HEK293 (cell line): Measurements from ENCODE around the gene BYSL.

ENCODE experiments used
- CTCF ChIA-PET: fragments of 350-600 bp; formaldehyde crosslinking; extraction: SDS; loops from one replicate; lab custom pipeline; 2021; ENCODE audit warnings: antibody characterized with exemption; lab: Yijun Ruan, JAX
- POLR2A ChIA-PET: fragments of 300-600 bp; formaldehyde crosslinking; extraction: SDS; loops from one replicate; lab custom pipeline; 2020; ENCODE audit warnings: antibody characterized with exemption, inconsistent platforms; lab: Yijun Ruan, JAX
- H3K27ac ChIP-seq: fragments of 200-500 bp; sonication (Bioruptor generic); 2 replicates; pipeline ENCODE4 v1.5.1; 2014; ENCODE audit warnings: low read depth, low read length, control low read depth, inconsistent platforms; ENCODE audit errors: extremely low read depth
- H3K36me3 ChIP-seq, 2 experiments: fragments of 200-500 bp in 1 of 2; sonication (Bioruptor generic) in 1 of 2; 1 replicate in 1 of 2; 2 replicates in 1 of 2; pipeline ENCODE4 v1.5.1; 2014 to 2017; ENCODE audit warnings: inconsistent platforms in 2 of 2, low read length in 2 of 2; ENCODE audit not compliant: control insufficient read depth in 2 of 2, insufficient read depth in 1 of 2
- H3K4me1 ChIP-seq: fragments of 200-500 bp; sonication (Bioruptor generic); 2 replicates; pipeline ENCODE4 v1.5.1; 2014; ENCODE audit warnings: mild to moderate bottlenecking, low read length, inconsistent platforms; ENCODE audit not compliant: control insufficient read depth, insufficient read depth
- H3K4me3 ChIP-seq: 2 replicates; pipeline ENCODE4 v1.5.1; 2011; ENCODE audit warnings: low read depth, mild to moderate bottlenecking, control low read depth, low read length, moderate library complexity
- H3K9me3 ChIP-seq: fragments of 200-500 bp; sonication (Bioruptor generic); 2 replicates; pipeline ENCODE4 v1.5.1; 2014; ENCODE audit warnings: low read depth, low read length, inconsistent platforms; ENCODE audit not compliant: control insufficient read depth, insufficient read depth
- ZNF366 ChIP-seq: fragments of 450-650 bp; formaldehyde crosslinking; conservative IDR thresholded peaks from 2 replicates; pipeline ENCODE4 v1.5.1; 2016; ENCODE audit warnings: missing biosample characterization, missing genetic modification characterization
- ZNF37A ChIP-seq: fragments of 450-650 bp; IDR thresholded peaks from 2 replicates; pipeline ENCODE4 v1.5.1; 2018; ENCODE audit warnings: missing biosample characterization, missing genetic modification characterization
- ZNF394 ChIP-seq: fragments of 450-650 bp; formaldehyde crosslinking; IDR thresholded peaks from 2 replicates; pipeline ENCODE4 v1.5.1; 2016; ENCODE audit warnings: missing biosample characterization, missing genetic modification characterization, mild to moderate bottlenecking, moderate library complexity, borderline replicate concordance
- ZNF433 ChIP-seq: fragments of 450-650 bp; formaldehyde crosslinking; IDR thresholded peaks from 2 replicates; pipeline ENCODE4 v1.5.1; 2016; ENCODE audit warnings: missing biosample characterization, missing genetic modification characterization, low read depth
- ZNF501 ChIP-seq: fragments of 450-650 bp; formaldehyde crosslinking; IDR thresholded peaks from 2 replicates; pipeline ENCODE4 v1.5.1; 2016; ENCODE audit warnings: missing biosample characterization, missing genetic modification characterization
- ZNF510 ChIP-seq: fragments of 450-650 bp; formaldehyde crosslinking; IDR thresholded peaks from 2 replicates; pipeline ENCODE4 v1.5.1; 2018; ENCODE audit warnings: mild to moderate bottlenecking, missing genetic modification characterization, missing biosample characterization; ENCODE audit not compliant: insufficient replicate concordance
- ZNF677 ChIP-seq: fragments of 450-650 bp; IDR thresholded peaks from 2 replicates; pipeline ENCODE4 v1.5.0; 2018; ENCODE audit warnings: missing biosample characterization, mild to moderate bottlenecking, missing genetic modification characterization, moderate library complexity
- ZNF768 ChIP-seq: fragments of 450-650 bp; formaldehyde crosslinking; IDR thresholded peaks from 2 replicates; pipeline ENCODE4 v1.5.1; 2018; ENCODE audit warnings: missing biosample characterization, mild to moderate bottlenecking, missing genetic modification characterization
- ZSCAN16 ChIP-seq: fragments of 450-650 bp; formaldehyde crosslinking; IDR thresholded peaks from 2 replicates; pipeline ENCODE4 v1.5.1; 2016; ENCODE audit warnings: missing biosample characterization, missing genetic modification characterization
- TF ChIP-seq, protein P1 (sequence below): fragments of 450-650 bp; formaldehyde crosslinking; IDR thresholded peaks from 2 replicates; pipeline ENCODE4; 2016; ENCODE audit warnings: missing biosample characterization, missing genetic modification characterization
- TF ChIP-seq, protein P2 (sequence below): fragments of 450-650 bp; formaldehyde crosslinking; IDR thresholded peaks from 2 replicates; pipeline ENCODE4 v1.5.1; 2016; ENCODE audit warnings: missing biosample characterization, missing genetic modification characterization, low read depth
- TF ChIP-seq, protein P3 (sequence below): fragments of 450-650 bp; formaldehyde crosslinking; conservative IDR thresholded peaks from 2 replicates; pipeline ENCODE4 v1.5.1; 2016; ENCODE audit warnings: low read depth, missing biosample characterization, missing genetic modification characterization
- TF ChIP-seq, protein P4 (sequence below): fragments of 450-650 bp; IDR thresholded peaks from 2 replicates; pipeline ENCODE4 v1.5.1; 2018; ENCODE audit warnings: missing biosample characterization, missing genetic modification characterization
- TF ChIP-seq, protein P5 (sequence below): fragments of 450-650 bp; formaldehyde crosslinking; IDR thresholded peaks from 2 replicates; pipeline ENCODE4 v1.5.1; 2016; ENCODE audit warnings: missing biosample characterization, missing genetic modification characterization, borderline replicate concordance
- TF ChIP-seq, protein P6 (sequence below): fragments of 450-650 bp; formaldehyde crosslinking; IDR thresholded peaks from 2 replicates; pipeline ENCODE4 v1.5.1; 2016; ENCODE audit warnings: missing biosample characterization, missing genetic modification characterization
- TF ChIP-seq, protein P7 (sequence below): fragments of 450-650 bp; formaldehyde crosslinking; IDR thresholded peaks from 2 replicates; pipeline ENCODE4 v1.5.1; 2016; ENCODE audit warnings: missing biosample characterization, missing genetic modification characterization, low read depth
- TF ChIP-seq, protein P8 (sequence below): fragments of 450-650 bp; formaldehyde crosslinking; IDR thresholded peaks from 2 replicates; pipeline ENCODE4 v1.5.1; 2016; ENCODE audit warnings: missing biosample characterization, missing genetic modification characterization

Gene BYSL

DNA sequence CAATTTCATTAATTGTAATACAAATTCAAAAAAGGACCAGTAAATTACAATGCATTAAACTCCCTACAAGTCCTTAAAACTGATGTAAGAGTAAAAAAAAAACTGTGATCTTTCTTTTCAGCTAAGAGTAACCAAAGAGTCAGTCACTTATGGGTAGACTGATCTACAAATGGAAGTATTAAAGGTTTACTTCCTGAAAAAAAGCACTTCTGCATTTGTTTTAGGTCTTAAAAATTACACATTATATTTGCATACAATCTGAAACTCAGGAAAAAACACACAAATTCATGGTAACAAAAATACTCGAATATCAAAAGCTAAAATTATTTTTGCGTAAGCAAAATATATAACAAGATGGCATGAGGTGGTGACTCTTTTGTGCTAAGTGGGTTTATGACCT, 49.6 kb upstream of the BYSL start:
- TF ChIP-seq ZNF433 = no peak
- TF ChIP-seq, protein P1, sequence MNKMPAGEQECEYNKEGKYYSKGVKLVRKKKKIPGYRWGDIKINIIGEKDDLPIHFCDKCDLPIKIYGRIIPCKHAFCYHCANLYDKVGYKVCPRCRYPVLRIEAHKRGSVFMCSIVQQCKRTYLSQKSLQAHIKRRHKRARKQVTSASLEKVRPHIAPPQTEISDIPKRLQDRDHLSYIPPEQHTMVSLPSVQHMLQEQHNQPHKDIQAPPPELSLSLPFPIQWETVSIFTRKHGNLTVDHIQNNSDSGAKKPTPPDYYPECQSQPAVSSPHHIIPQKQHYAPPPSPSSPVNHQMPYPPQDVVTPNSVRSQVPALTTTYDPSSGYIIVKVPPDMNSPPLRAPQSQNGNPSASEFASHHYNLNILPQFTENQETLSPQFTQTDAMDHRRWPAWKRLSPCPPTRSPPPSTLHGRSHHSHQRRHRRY (tag by site-specific recombination) = no peak
- TF ChIP-seq ZNF37A (tag by site-specific recombination) = no peak
- TF ChIP-seq ZNF768 (tag by site-specific recombination) = no peak
- TF ChIP-seq, protein P2, sequence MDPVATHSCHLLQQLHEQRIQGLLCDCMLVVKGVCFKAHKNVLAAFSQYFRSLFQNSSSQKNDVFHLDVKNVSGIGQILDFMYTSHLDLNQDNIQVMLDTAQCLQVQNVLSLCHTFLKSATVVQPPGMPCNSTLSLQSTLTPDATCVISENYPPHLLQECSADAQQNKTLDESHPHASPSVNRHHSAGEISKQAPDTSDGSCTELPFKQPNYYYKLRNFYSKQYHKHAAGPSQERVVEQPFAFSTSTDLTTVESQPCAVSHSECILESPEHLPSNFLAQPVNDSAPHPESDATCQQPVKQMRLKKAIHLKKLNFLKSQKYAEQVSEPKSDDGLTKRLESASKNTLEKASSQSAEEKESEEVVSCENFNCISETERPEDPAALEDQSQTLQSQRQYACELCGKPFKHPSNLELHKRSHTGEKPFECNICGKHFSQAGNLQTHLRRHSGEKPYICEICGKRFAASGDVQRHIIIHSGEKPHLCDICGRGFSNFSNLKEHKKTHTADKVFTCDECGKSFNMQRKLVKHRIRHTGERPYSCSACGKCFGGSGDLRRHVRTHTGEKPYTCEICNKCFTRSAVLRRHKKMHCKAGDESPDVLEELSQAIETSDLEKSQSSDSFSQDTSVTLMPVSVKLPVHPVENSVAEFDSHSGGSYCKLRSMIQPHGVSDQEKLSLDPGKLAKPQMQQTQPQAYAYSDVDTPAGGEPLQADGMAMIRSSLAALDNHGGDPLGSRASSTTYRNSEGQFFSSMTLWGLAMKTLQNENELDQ (tag by site-specific recombination) = no peak
- TF ChIP-seq, protein P3, sequence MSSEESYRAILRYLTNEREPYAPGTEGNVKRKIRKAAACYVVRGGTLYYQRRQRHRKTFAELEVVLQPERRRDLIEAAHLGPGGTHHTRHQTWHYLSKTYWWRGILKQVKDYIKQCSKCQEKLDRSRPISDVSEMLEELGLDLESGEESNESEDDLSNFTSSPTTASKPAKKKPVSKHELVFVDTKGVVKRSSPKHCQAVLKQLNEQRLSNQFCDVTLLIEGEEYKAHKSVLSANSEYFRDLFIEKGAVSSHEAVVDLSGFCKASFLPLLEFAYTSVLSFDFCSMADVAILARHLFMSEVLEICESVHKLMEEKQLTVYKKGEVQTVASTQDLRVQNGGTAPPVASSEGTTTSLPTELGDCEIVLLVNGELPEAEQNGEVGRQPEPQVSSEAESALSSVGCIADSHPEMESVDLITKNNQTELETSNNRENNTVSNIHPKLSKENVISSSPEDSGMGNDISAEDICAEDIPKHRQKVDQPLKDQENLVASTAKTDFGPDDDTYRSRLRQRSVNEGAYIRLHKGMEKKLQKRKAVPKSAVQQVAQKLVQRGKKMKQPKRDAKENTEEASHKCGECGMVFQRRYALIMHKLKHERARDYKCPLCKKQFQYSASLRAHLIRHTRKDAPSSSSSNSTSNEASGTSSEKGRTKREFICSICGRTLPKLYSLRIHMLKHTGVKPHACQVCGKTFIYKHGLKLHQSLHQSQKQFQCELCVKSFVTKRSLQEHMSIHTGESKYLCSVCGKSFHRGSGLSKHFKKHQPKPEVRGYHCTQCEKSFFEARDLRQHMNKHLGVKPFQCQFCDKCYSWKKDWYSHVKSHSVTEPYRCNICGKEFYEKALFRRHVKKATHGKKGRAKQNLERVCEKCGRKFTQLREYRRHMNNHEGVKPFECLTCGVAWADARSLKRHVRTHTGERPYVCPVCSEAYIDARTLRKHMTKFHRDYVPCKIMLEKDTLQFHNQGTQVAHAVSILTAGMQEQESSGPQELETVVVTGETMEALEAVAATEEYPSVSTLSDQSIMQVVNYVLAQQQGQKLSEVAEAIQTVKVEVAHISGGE (tag by site-specific recombination) = no peak
- TF ChIP-seq ZNF394 = no peak
- TF ChIP-seq, protein P4, sequence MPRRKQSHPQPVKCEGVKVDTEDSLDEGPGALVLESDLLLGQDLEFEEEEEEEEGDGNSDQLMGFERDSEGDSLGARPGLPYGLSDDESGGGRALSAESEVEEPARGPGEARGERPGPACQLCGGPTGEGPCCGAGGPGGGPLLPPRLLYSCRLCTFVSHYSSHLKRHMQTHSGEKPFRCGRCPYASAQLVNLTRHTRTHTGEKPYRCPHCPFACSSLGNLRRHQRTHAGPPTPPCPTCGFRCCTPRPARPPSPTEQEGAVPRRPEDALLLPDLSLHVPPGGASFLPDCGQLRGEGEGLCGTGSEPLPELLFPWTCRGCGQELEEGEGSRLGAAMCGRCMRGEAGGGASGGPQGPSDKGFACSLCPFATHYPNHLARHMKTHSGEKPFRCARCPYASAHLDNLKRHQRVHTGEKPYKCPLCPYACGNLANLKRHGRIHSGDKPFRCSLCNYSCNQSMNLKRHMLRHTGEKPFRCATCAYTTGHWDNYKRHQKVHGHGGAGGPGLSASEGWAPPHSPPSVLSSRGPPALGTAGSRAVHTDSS (tag by site-specific recombination) = no peak
- no peak for TF ChIP-seq ZNF510 (tag by site-specific recombination)
- no peak for TF ChIP-seq ZSCAN16 (tag by site-specific recombination)
- TF ChIP-seq ZNF677 = no peak
- TF ChIP-seq, protein P5, sequence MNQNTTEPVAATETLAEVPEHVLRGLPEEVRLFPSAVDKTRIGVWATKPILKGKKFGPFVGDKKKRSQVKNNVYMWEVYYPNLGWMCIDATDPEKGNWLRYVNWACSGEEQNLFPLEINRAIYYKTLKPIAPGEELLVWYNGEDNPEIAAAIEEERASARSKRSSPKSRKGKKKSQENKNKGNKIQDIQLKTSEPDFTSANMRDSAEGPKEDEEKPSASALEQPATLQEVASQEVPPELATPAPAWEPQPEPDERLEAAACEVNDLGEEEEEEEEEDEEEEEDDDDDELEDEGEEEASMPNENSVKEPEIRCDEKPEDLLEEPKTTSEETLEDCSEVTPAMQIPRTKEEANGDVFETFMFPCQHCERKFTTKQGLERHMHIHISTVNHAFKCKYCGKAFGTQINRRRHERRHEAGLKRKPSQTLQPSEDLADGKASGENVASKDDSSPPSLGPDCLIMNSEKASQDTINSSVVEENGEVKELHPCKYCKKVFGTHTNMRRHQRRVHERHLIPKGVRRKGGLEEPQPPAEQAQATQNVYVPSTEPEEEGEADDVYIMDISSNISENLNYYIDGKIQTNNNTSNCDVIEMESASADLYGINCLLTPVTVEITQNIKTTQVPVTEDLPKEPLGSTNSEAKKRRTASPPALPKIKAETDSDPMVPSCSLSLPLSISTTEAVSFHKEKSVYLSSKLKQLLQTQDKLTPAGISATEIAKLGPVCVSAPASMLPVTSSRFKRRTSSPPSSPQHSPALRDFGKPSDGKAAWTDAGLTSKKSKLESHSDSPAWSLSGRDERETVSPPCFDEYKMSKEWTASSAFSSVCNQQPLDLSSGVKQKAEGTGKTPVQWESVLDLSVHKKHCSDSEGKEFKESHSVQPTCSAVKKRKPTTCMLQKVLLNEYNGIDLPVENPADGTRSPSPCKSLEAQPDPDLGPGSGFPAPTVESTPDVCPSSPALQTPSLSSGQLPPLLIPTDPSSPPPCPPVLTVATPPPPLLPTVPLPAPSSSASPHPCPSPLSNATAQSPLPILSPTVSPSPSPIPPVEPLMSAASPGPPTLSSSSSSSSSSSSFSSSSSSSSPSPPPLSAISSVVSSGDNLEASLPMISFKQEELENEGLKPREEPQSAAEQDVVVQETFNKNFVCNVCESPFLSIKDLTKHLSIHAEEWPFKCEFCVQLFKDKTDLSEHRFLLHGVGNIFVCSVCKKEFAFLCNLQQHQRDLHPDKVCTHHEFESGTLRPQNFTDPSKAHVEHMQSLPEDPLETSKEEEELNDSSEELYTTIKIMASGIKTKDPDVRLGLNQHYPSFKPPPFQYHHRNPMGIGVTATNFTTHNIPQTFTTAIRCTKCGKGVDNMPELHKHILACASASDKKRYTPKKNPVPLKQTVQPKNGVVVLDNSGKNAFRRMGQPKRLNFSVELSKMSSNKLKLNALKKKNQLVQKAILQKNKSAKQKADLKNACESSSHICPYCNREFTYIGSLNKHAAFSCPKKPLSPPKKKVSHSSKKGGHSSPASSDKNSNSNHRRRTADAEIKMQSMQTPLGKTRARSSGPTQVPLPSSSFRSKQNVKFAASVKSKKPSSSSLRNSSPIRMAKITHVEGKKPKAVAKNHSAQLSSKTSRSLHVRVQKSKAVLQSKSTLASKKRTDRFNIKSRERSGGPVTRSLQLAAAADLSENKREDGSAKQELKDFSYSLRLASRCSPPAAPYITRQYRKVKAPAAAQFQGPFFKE (tag by site-specific recombination) = no peak
- no peak for TF ChIP-seq ZNF366 (tag by site-specific recombination)
- TF ChIP-seq, protein P6, sequence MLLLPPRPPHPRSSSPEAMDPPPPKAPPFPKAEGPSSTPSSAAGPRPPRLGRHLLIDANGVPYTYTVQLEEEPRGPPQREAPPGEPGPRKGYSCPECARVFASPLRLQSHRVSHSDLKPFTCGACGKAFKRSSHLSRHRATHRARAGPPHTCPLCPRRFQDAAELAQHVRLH (tag by site-specific recombination) = no peak
- TF ChIP-seq, protein P7, sequence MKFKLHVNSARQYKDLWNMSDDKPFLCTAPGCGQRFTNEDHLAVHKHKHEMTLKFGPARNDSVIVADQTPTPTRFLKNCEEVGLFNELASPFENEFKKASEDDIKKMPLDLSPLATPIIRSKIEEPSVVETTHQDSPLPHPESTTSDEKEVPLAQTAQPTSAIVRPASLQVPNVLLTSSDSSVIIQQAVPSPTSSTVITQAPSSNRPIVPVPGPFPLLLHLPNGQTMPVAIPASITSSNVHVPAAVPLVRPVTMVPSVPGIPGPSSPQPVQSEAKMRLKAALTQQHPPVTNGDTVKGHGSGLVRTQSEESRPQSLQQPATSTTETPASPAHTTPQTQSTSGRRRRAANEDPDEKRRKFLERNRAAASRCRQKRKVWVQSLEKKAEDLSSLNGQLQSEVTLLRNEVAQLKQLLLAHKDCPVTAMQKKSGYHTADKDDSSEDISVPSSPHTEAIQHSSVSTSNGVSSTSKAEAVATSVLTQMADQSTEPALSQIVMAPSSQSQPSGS (tag by site-specific recombination) = no peak
- no peak for TF ChIP-seq ZNF501 (tag by site-specific recombination)
- TF ChIP-seq, protein P8, sequence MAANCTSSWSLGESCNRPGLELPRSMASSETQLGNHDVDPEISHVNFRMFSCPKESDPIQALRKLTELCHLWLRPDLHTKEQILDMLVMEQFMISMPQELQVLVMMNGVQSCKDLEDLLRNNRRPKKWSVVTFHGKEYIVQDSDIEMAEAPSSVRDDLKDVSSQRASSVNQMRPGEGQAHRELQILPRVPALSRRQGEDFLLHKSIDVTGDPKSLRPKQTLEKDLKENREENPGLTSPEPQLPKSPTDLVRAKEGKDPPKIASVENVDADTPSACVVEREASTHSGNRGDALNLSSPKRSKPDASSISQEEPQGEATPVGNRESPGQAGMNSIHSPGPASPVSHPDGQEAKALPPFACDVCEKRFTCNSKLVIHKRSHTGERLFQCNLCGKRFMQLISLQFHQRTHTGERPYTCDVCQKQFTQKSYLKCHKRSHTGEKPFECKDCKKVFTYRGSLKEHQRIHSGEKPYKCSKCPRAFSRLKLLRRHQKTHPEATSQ (tag by site-specific recombination) = no peak
- Histone ChIP-seq H3K4me3 (no peak overlapping the region), H3K4me1 (no peaks in the 10 kb centered on the region), H3K27ac (no peak overlapping the region), H3K9me3 (no peaks in the 10 kb centered on the region), H3K36me3 (peaks cover 0 to 3% of the 10 kb centered on the region in 2 experiments; a peak in 1 of 3 replicates)
- ChIA-PET CTCF (interaction anchor here (0.5 to 1.2 kb wide), 6 partner anchors 12 to 350 kb away, joined by 3 to 6 read pairs (median 3); partner anchors contain the start of gene TOMM6), POLR2A (no interaction called here)
